IPS DF 4.7 (cell line): ENCODE data around the gene FCN1.
"Not testable (repeated sequence)": the region's sequence is repeated elsewhere in the genome, so short reads cannot be mapped to it uniquely, and the experiment has no call there.

Experiments used
- DNase-seq: peaks from one replicate; pipeline ENCODE4 v3.0.0-alpha.2; 2013; ENCODE audit warnings: low spot score; ENCODE audit errors: extremely low read depth

FCN1 gene

GRCh38 chr9:134877541-134877940 is 40.2 kb downstream of the FCN1 start:
- DNase-seq: no peak

- DNase-seq: no peak
Measured at GRCh38 chr9:134875371-134875770, 42.3 kb downstream of the FCN1 start.

- DNase-seq: no peak
Measured at GRCh38 chr9:134872482-134873231, 45.1 kb downstream of the FCN1 start.

- DNase-seq: no peak
Measured at GRCh38 chr9:134871697-134872340, 45.9 kb downstream of the FCN1 start.

GRCh38 chr9:134870746-134871662 is 46.7 kb downstream of the FCN1 start:
- no peak for DNase-seq

- DNase-seq: no peak
Measured at GRCh38 chr9:134870301-134870694, 47.4 kb downstream of the FCN1 start.

- DNase-seq: no peak
Measured at GRCh38 chr9:134869554-134870300, 48.0 kb downstream of the FCN1 start.

- DNase-seq: no peak
Measured at GRCh38 chr9:134868751-134869553, 48.8 kb downstream of the FCN1 start.

GRCh38 chr9:134867917-134868750 is 49.6 kb downstream of the FCN1 start:
- DNase-seq: no peak

- DNase-seq: no peak
Measured at GRCh38 chr9:134864821-134865190, 52.9 kb downstream of the FCN1 start.

- DNase-seq: no peak
Measured at GRCh38 chr9:134863941-134864820, 53.5 kb downstream of the FCN1 start.

- no peak for DNase-seq
Measured at GRCh38 chr9:134863306-134863902, 54.3 kb downstream of the FCN1 start.

GRCh38 chr9:134861595-134862334 is 55.9 kb downstream of the FCN1 start:
- no peak for DNase-seq

GRCh38 chr9:134860510-134860909 is 57.2 kb downstream of the FCN1 start:
- no peak for DNase-seq

GRCh38 chr9:134858051-134858841 is 59.5 kb downstream of the FCN1 start:
- no peak for DNase-seq

GRCh38 chr9:134857451-134857850 is 60.3 kb downstream of the FCN1 start:
- not testable (repeated sequence) for DNase-seq

- no peak for DNase-seq
Measured at GRCh38 chr9:134855900-134856377, 61.8 kb downstream of the FCN1 start.
